GM19455 (cell line): ENCODE results near the gene COL7A1.

Source experiments
- ATAC-seq: cut with Tn5 transposase; IDR thresholded peaks from one replicate; pipeline ENCODE4 v1.9.1; 2021; ENCODE audit not compliant: unreplicated experiment

COL7A1 gene

GRCh38 chr3:48592519-48593087, 2.5 kb downstream of the COL7A1 start:
- ATAC-seq: no peak

GRCh38 chr3:48591886-48592518, 3.1 kb downstream of the COL7A1 start:
- no peak for ATAC-seq

- ATAC-seq: no peak
Measured at GRCh38 chr3:48591436-48591835, 3.7 kb downstream of the COL7A1 start.

GRCh38 chr3:48588230-48588629, 6.9 kb downstream of the COL7A1 start:
- ATAC-seq: no peak

- no peak for ATAC-seq
Measured at GRCh38 chr3:48587686-48588085, 7.4 kb downstream of the COL7A1 start.

GRCh38 chr3:48585411-48585810, 9.7 kb downstream of the COL7A1 start:
- ATAC-seq: no peak

- ATAC-seq: no peak
Measured at GRCh38 chr3:48584836-48585235, 10.3 kb downstream of the COL7A1 start.

GRCh38 chr3:48581621-48582481, 13.3 kb downstream of the COL7A1 start:
- ATAC-seq: no peak

GRCh38 chr3:48576647-48577046, 18.5 kb downstream of the COL7A1 start:
- no peak for ATAC-seq

- no peak for ATAC-seq
Measured at GRCh38 chr3:48575366-48575765, 19.8 kb downstream of the COL7A1 start.

- no peak for ATAC-seq
Measured at GRCh38 chr3:48573973-48574585, 21.1 kb downstream of the COL7A1 start.

- ATAC-seq: no peak
Measured at GRCh38 chr3:48572517-48572916, 22.6 kb downstream of the COL7A1 start.

- no peak for ATAC-seq
Measured at GRCh38 chr3:48571938-48572337, 23.2 kb downstream of the COL7A1 start.

- ATAC-seq: no peak
Measured at GRCh38 chr3:48569808-48570450, 25.2 kb downstream of the COL7A1 start.

GRCh38 chr3:48569400-48569799, 25.7 kb downstream of the COL7A1 start:
- ATAC-seq: no peak

GRCh38 chr3:48568476-48568875, 26.7 kb downstream of the COL7A1 start:
- ATAC-seq: no peak

GRCh38 chr3:48567500-48567899, 27.6 kb downstream of the COL7A1 start:
- no peak for ATAC-seq

GRCh38 chr3:48567090-48567489, 28.0 kb downstream of the COL7A1 start:
- ATAC-seq: no peak

GRCh38 chr3:48566401-48566760, 28.7 kb downstream of the COL7A1 start:
- ATAC-seq: no peak

GRCh38 chr3:48565591-48566400, 29.3 kb downstream of the COL7A1 start:
- no peak for ATAC-seq
